Peyer's patch (tissue), 4 donors: ENCODE data around the gene GUCY1A2. TPM values are rescaled to one million over a fixed set of nuclear protein-coding genes. Genes with fewer than 3 reads are reported as not detected.
"Not testable (repeated sequence)": the region's sequence is repeated elsewhere in the genome, so short reads cannot be mapped to it uniquely, and the experiment has no call there.

ENCODE experiments used
- DNase-seq, 3 donors: peaks; one replicate each; pipeline ENCODE4 v3.0.0-alpha.2; 2017 to 2019
- H3K27ac ChIP-seq, 4 donors: fragments of 200-600 bp; sonication (generic); one replicate each; pipeline ENCODE4 v1.5.1; 2016 to 2019
- H3K27me3 ChIP-seq, 2 donors: fragments of 200-600 bp; sonication (generic); one replicate each; pipeline ENCODE4 v1.5.1; 2019
- H3K36me3 ChIP-seq, 3 donors: fragments of 200-600 bp; sonication (generic); one replicate each; pipeline ENCODE4 v1.5.1; 2016 to 2019
- H3K4me1 ChIP-seq, 4 donors: fragments of 200-600 bp; sonication (generic); one replicate each; pipeline ENCODE4 v1.5.1; 2016 to 2019
- H3K4me3 ChIP-seq, 4 donors: fragments of 200-600 bp; sonication (generic); 1 replicate in 3 of 4; 2 replicates in 1 of 4; pipeline ENCODE4 v1.5.1; 2016 to 2019; ENCODE audit warnings: mild to moderate bottlenecking in 1 of 4
- H3K9me3 ChIP-seq, 4 donors: fragments of 200-600 bp; sonication (generic); one replicate each; pipeline ENCODE4 v1.5.1; 2016 to 2019; ENCODE audit warnings: mild to moderate bottlenecking in 1 of 4
- CTCF ChIP-seq, 6 experiments: fragments of 450-650 bp in 4 of 6; fragments of 200-600 bp in 2 of 6; sonication (generic) in 1 of 6; IDR thresholded peaks; one replicate each; pipeline ENCODE4 v1.5.1; 2017 to 2019; ENCODE audit warnings: antibody characterized with exemption in 6 of 6, mild to moderate bottlenecking in 3 of 6, moderate library complexity in 1 of 6
- POLR2A ChIP-seq, 2 donors: fragments of 450-650 bp; IDR thresholded peaks; one replicate each; pipeline ENCODE4 v1.5.1; 2017; ENCODE audit warnings: antibody characterized with exemption in 2 of 2, mild to moderate bottlenecking in 2 of 2, moderate library complexity in 2 of 2
- total RNA-seq, 4 donors: library from RNA; depleted of rRNA; stranded (reverse); fragments of >200 nt; gene quantifications; one replicate each; pipeline ENCODE4 v1.1.0, GENCODE V29; 2016

Gene GUCY1A2
- total RNA-seq, 4 donors from 2014 or later: 0.53 to 0.95 (median 0.75) TPM

GRCh38 chr11:106827687-106828086 is 190.6 kb downstream of the GUCY1A2 start:
- Histone ChIP-seq H3K4me1 (no peaks in the 10 kb centered on the region), H3K36me3 (no peaks in the 10 kb centered on the region), H3K9me3 (no peaks in the 10 kb centered on the region), H3K27ac (no peak overlapping the region), H3K4me3 (no peak overlapping the region), H3K27me3 (no peaks in the 10 kb centered on the region)
- peak in 1 of 3 donors; percentile 40 for DNase-seq
- TF ChIP-seq CTCF (IDR thresholded peaks at IDR 0.05) (no peak), POLR2A (IDR thresholded peaks at IDR 0.05) (no peak)

- not testable (repeated sequence) for H3K4me3 ChIP-seq, H3K36me3 ChIP-seq, H3K9me3 ChIP-seq, DNase-seq, H3K4me1 ChIP-seq, H3K27me3 ChIP-seq, H3K27ac ChIP-seq
Observed at GRCh38 chr11:106826558-106826957, 191.7 kb downstream of the GUCY1A2 start.

- TF ChIP-seq CTCF (IDR thresholded peaks at IDR 0.05): no peak
- no peak for TF ChIP-seq POLR2A (IDR thresholded peaks at IDR 0.05)
- Histone ChIP-seq H3K9me3 (no peaks in the 10 kb centered on the region), H3K4me3 (no peak overlapping the region), H3K4me1 (no peaks in the 10 kb centered on the region), H3K27me3 (no peaks in the 10 kb centered on the region), H3K36me3 (no peaks in the 10 kb centered on the region), H3K27ac (no peak overlapping the region)
- DNase-seq: no peak
Observed at GRCh38 chr11:106821826-106822225, 196.4 kb downstream of the GUCY1A2 start.

GRCh38 chr11:106821291-106821690 is 197.0 kb downstream of the GUCY1A2 start:
- H3K27me3 ChIP-seq: no peaks in the 10 kb centered on the region
- no peaks in the 10 kb centered on the region for H3K9me3 ChIP-seq
- H3K4me1 ChIP-seq: no peaks in the 10 kb centered on the region
- TF ChIP-seq CTCF (IDR thresholded peaks at IDR 0.05) (no peak), POLR2A (IDR thresholded peaks at IDR 0.05) (no peak)
- no peak for DNase-seq
- H3K36me3 ChIP-seq: no peaks in the 10 kb centered on the region
- no peak overlapping the region for H3K4me3 ChIP-seq
- no peak overlapping the region for H3K27ac ChIP-seq

GRCh38 chr11:106818443-106818842 is 199.8 kb downstream of the GUCY1A2 start:
- Histone ChIP-seq H3K27ac (no peak overlapping the region), H3K4me3 (no peak overlapping the region), H3K9me3 (no peaks in the 10 kb centered on the region), H3K4me1 (no peaks in the 10 kb centered on the region), H3K27me3 (no peaks in the 10 kb centered on the region), H3K36me3 (no peaks in the 10 kb centered on the region)
- no peak for DNase-seq
- TF ChIP-seq POLR2A (IDR thresholded peaks at IDR 0.05) (no peak), CTCF (IDR thresholded peaks at IDR 0.05) (no peak)

- no peaks in the 10 kb centered on the region for H3K27me3 ChIP-seq
- DNase-seq: no peak
- H3K36me3 ChIP-seq: no peaks in the 10 kb centered on the region
- H3K4me3 ChIP-seq: no peak overlapping the region
- no peaks in the 10 kb centered on the region for H3K9me3 ChIP-seq
- H3K27ac ChIP-seq: no peak overlapping the region
- no peaks in the 10 kb centered on the region for H3K4me1 ChIP-seq
- TF ChIP-seq POLR2A (IDR thresholded peaks at IDR 0.05) (no peak), CTCF (IDR thresholded peaks at IDR 0.05) (no peak)
Observed at GRCh38 chr11:106815209-106815608, 203.1 kb downstream of the GUCY1A2 start.
